ENCODE measurements around the gene NDST3.

DNA sequence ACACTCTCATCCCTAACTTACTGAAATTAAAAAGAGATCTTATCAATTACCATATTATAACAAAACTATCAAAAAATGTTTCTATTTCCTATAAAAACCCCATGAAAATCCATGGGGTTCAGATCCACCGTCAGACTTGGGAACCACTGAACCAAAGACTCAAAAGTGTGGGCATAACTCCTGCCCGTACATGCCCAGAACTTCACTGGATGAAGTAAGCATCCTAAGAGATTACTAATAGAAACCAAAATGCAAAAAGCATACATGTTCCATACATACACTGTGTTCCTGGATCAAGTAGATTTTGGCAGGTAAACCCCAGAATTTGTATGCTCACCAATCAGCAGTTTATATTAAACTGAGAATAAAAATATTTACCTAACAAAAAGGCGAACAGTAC, 252.4 kb downstream of the NDST3 start:
- TF ChIP-seq CTCF (IDR thresholded peaks at IDR 0.05) (no peak), EZH2 (IDR thresholded peaks at IDR 0.05) (no peak)

Data from neural progenitor cell (in vitro differentiated cells).